Measurements from ENCODE around the gene ZNF330. TPM values are rescaled to one million over a fixed set of nuclear protein-coding genes. Genes with fewer than 3 reads are reported as not detected.
"Not testable (repeated sequence)": the region's sequence is repeated elsewhere in the genome, so short reads cannot be mapped to it uniquely, and the experiment has no call there.

ZNF330 gene
- total RNA-seq, 4 donors from 2014 or later: 20.5 to 42.6 (median 28.5) TPM

- TF ChIP-seq CTCF (IDR thresholded peaks at IDR 0.05) (no peak), POLR2A (IDR thresholded peaks at IDR 0.05) (no peak), EP300 (IDR thresholded peaks at IDR 0.05) (no peak)
- no peak for DNase-seq (ENCODE audit: low spot score in 2 of 2)
- H3K4me3 ChIP-seq: no peak overlapping the region
- 64 to 71% methylated on average over 2 of the region's 2 CpGs for WGBS, 2 donors
- H3K27me3 ChIP-seq: no peaks in the 10 kb centered on the region
- H3K9me3 ChIP-seq: no peaks in the 10 kb centered on the region
- H3K27ac ChIP-seq: no peak overlapping the region
- no peaks in the 10 kb centered on the region for H3K4me1 ChIP-seq
- no peaks in the 10 kb centered on the region for H3K36me3 ChIP-seq
Observed at GRCh38 chr4:141180991-141181761, 39.5 kb upstream of the ZNF330 start.

GRCh38 chr4:141183491-141183890 is 37.2 kb upstream of the ZNF330 start:
- WGBS, 2 donors: 75 to 76% methylated on average over 2 of the region's 2 CpGs
- H3K4me1 ChIP-seq; H3K9me3 ChIP-seq; H3K36me3 ChIP-seq; H3K27me3 ChIP-seq; H3K27ac ChIP-seq; H3K4me3 ChIP-seq; DNase-seq (ENCODE audit: low spot score in 2 of 2): not testable (repeated sequence)

- WGBS, 2 donors: 93 to 100% methylated on average over 2 of the region's 2 CpGs
- Histone ChIP-seq H3K27ac (no peak overlapping the region), H3K9me3 (no peaks in the 10 kb centered on the region), H3K36me3 (no peaks in the 10 kb centered on the region), H3K27me3 (no peaks in the 10 kb centered on the region), H3K4me1 (peaks cover 0 to 5% (median 0%) of the 10 kb centered on the region in 4 donors), H3K4me3 (no peak overlapping the region)
- DNase-seq (ENCODE audit: low spot score in 2 of 2): no peak
- TF ChIP-seq EP300 (IDR thresholded peaks at IDR 0.05): no peak
Observed at GRCh38 chr4:141192564-141192963, 28.1 kb upstream of the ZNF330 start.

GRCh38 chr4:141193516-141194034 is 27.1 kb upstream of the ZNF330 start:
- H3K4me1 ChIP-seq: peaks cover 0 to 5% (median 0%) of the 10 kb centered on the region in 4 donors
- H3K4me3 ChIP-seq: no peak overlapping the region
- 51 to 65% methylated on average over 2 of the region's 2 CpGs for WGBS, 2 donors
- no peaks in the 10 kb centered on the region for H3K36me3 ChIP-seq
- no peak overlapping the region for H3K27ac ChIP-seq
- no peaks in the 10 kb centered on the region for H3K27me3 ChIP-seq
- no peaks in the 10 kb centered on the region for H3K9me3 ChIP-seq
- no peak for TF ChIP-seq EP300 (IDR thresholded peaks at IDR 0.05)
- TF ChIP-seq CTCF (IDR thresholded peaks at IDR 0.05): no peak
- no peak for TF ChIP-seq POLR2A (IDR thresholded peaks at IDR 0.05)
- DNase-seq (ENCODE audit: low spot score in 2 of 2): no peak

- TF ChIP-seq POLR2A (IDR thresholded peaks at IDR 0.05) (no peak), CTCF (IDR thresholded peaks at IDR 0.05) (no peak)
- no peaks in the 10 kb centered on the region for H3K9me3 ChIP-seq
- 61 to 78% methylated on average over 2 of the region's 2 CpGs for WGBS, 2 donors
- no peak overlapping the region for H3K4me3 ChIP-seq
- H3K27ac ChIP-seq: no peak overlapping the region
- H3K4me1 ChIP-seq: peaks cover 0 to 5% (median 0%) of the 10 kb centered on the region in 4 donors
- DNase-seq (ENCODE audit: low spot score in 2 of 2): peak in 1 of 2 donors; percentile 32
- H3K36me3 ChIP-seq: no peaks in the 10 kb centered on the region
- H3K27me3 ChIP-seq: no peaks in the 10 kb centered on the region
Observed at GRCh38 chr4:141195095-141195707, 25.5 kb upstream of the ZNF330 start.

- H3K9me3 ChIP-seq: no peaks in the 10 kb centered on the region
- H3K27ac ChIP-seq: no peak overlapping the region
- H3K4me3 ChIP-seq: no peak overlapping the region
- no peak for DNase-seq (ENCODE audit: low spot score in 2 of 2)
- no peaks in the 10 kb centered on the region for H3K36me3 ChIP-seq
- 89 to 90% methylated on average over 1 of the region's 1 CpG for WGBS, 2 donors
- H3K4me1 ChIP-seq: peaks cover 0 to 5% (median 0%) of the 10 kb centered on the region in 4 donors
- TF ChIP-seq POLR2A (IDR thresholded peaks at IDR 0.05) (no peak), EP300 (IDR thresholded peaks at IDR 0.05) (no peak), CTCF (IDR thresholded peaks at IDR 0.05) (no peak)
- no peaks in the 10 kb centered on the region for H3K27me3 ChIP-seq
Observed at GRCh38 chr4:141196227-141196933, 24.3 kb upstream of the ZNF330 start.
